Measurements from ENCODE around the gene RASGEF1B. TPM values are rescaled to one million over a fixed set of nuclear protein-coding genes. Genes with fewer than 3 reads are reported as not detected.

The RASGEF1B gene
- total RNA-seq, 2 experiments from 2014 or later: 8.0 to 8.2 TPM

DNA sequence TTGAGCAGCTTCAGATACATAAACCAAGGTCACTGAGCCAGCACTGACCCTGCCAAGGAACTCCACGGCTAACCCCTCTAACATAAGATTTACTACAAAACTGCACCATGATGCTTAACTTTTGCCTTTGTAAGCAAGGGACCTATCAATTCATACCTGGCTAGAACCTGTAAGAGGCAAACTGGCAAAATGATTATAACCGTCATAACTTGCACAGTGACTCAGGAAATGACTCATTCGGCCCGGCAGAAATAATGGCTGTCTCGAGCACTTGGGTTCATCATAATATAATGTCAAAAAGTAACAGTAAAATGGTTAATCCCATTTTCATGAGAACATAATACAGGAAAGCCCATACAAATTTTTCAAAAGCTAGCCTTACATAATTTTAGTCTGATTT, 17.2 kb downstream of the RASGEF1B start:
- POLR2A ChIA-PET: no interaction called here
- peak; percentile 79 for ATAC-seq (ENCODE audit: low read depth)
- peaks cover 15% of the 10 kb centered on the region for H3K4me1 Mint-ChIP-seq
- no peak for DNase-seq
- H3K36me3 Mint-ChIP-seq: peaks cover 28% of the 10 kb centered on the region
- no peaks in the 10 kb centered on the region for H3K9me3 Mint-ChIP-seq
- H3K27me3 Mint-ChIP-seq: no peaks in the 10 kb centered on the region
- peak overlapping the region; percentile 72 for H3K27ac Mint-ChIP-seq
- peak overlapping the region; percentile 31 for H3K4me3 Mint-ChIP-seq

- no peaks in the 10 kb centered on the region for H3K27me3 Mint-ChIP-seq
- H3K36me3 Mint-ChIP-seq: peaks cover 23% of the 10 kb centered on the region
- H3K4me3 Mint-ChIP-seq: no peak overlapping the region
- DNase-seq (no peak), ATAC-seq (ENCODE audit: low read depth) (no peak)
- H3K9me3 Mint-ChIP-seq: no peaks in the 10 kb centered on the region
- POLR2A ChIA-PET: no interaction called here
- H3K27ac Mint-ChIP-seq: no peak overlapping the region
- peaks cover 12% of the 10 kb centered on the region for H3K4me1 Mint-ChIP-seq
Observed at GRCh38 chr4:81453024-81453423, 18.7 kb downstream of the RASGEF1B start.

DNA sequence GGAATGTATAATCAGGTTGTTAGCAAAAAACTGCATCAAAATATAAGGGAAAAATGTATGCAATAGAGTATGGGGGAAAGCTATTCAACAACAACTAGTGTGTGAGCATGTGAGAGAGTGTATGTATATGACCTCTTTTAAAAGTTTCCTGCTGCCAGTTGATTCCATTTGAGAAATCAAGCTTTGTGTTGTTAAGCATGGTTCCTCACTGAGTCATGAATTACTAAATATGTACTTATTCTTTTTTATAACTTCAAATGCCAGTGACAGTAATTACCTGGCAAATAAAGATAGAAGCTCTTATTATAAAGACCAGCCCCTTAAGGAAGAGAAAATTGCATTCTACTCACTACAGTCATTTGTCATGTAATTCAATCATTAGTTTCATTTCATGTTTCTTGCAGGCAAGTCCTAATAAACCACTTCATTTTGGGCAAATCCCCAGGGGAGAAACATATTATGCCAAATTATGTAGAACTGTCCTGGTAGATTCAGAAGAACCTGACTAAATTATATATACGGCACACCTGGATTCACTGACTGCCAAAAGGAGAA, 19.2 kb downstream of the RASGEF1B start:
- Mint-ChIP-seq H3K4me3 (no peak overlapping the region), H3K36me3 (peaks cover 24% of the 10 kb centered on the region), H3K9me3 (no peaks in the 10 kb centered on the region), H3K4me1 (peaks cover 12% of the 10 kb centered on the region), H3K27ac (no peak overlapping the region), H3K27me3 (no peaks in the 10 kb centered on the region)
- DNase-seq (no peak), ATAC-seq (ENCODE audit: low read depth) (no peak)
- POLR2A ChIA-PET: no interaction called here

GRCh38 chr4:81449015-81449414, 22.7 kb downstream of the RASGEF1B start:
- POLR2A ChIA-PET: no interaction called here
- peaks cover 21% of the 10 kb centered on the region for H3K36me3 Mint-ChIP-seq
- no peak overlapping the region for H3K4me3 Mint-ChIP-seq
- peak overlapping the region; percentile 9 for H3K27ac Mint-ChIP-seq
- H3K27me3 Mint-ChIP-seq: no peaks in the 10 kb centered on the region
- no peaks in the 10 kb centered on the region for H3K4me1 Mint-ChIP-seq
- no peak for DNase-seq
- H3K9me3 Mint-ChIP-seq: no peaks in the 10 kb centered on the region
- no peak for ATAC-seq (ENCODE audit: low read depth)

- POLR2A ChIA-PET: no interaction called here
- Mint-ChIP-seq H3K27ac (no peak overlapping the region), H3K9me3 (no peaks in the 10 kb centered on the region), H3K27me3 (no peaks in the 10 kb centered on the region), H3K4me3 (no peak overlapping the region), H3K36me3 (peaks cover 17% of the 10 kb centered on the region), H3K4me1 (no peaks in the 10 kb centered on the region)
- DNase-seq (no peak), ATAC-seq (ENCODE audit: low read depth) (no peak)
Observed at GRCh38 chr4:81447566-81448229, 24.0 kb downstream of the RASGEF1B start.

DNA sequence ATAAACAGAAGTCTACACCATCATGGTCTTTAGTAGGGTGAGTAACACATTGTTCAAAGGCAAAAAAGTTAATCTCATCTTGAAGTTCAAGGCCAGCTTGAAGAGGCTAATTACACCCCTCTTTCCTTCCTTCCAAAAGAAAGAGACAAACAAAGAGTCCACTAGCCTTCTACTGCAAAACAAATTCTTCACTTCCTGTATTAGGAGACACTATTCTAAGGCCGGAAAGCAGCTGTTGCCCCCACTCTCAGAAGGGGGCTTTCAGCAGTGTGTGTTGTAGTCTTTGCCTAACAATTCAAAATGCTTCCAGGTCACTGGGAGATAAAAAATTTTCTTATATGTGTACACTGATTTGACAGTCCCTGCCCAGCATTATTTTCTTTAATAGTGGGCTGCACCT, 25.1 kb downstream of the RASGEF1B start:
- H3K9me3 Mint-ChIP-seq: no peaks in the 10 kb centered on the region
- POLR2A ChIA-PET: no interaction called here
- ATAC-seq (ENCODE audit: low read depth): no peak

GRCh38 chr4:81445196-81445595, 26.5 kb downstream of the RASGEF1B start:
- Mint-ChIP-seq H3K4me1 (no peaks in the 10 kb centered on the region), H3K27me3 (no peaks in the 10 kb centered on the region), H3K9me3 (no peaks in the 10 kb centered on the region), H3K27ac (no peak overlapping the region), H3K36me3 (peaks cover 24% of the 10 kb centered on the region), H3K4me3 (no peak overlapping the region)
- POLR2A ChIA-PET: no interaction called here
- DNase-seq: no peak
- ATAC-seq (ENCODE audit: low read depth): no peak

More for the DNA sequence above, 25.1 kb downstream of the RASGEF1B start:
- Mint-ChIP-seq H3K4me3 (no peak overlapping the region), H3K27me3 (no peaks in the 10 kb centered on the region), H3K4me1 (no peaks in the 10 kb centered on the region), H3K27ac (no peak overlapping the region), H3K36me3 (peaks cover 20% of the 10 kb centered on the region)
- no peak for DNase-seq

- no peak for ATAC-seq (ENCODE audit: low read depth)
- no peaks in the 10 kb centered on the region for H3K9me3 Mint-ChIP-seq
- no peak overlapping the region for H3K27ac Mint-ChIP-seq
- H3K27me3 Mint-ChIP-seq: no peaks in the 10 kb centered on the region
- DNase-seq: no peak
- H3K4me3 Mint-ChIP-seq: no peak overlapping the region
- no peaks in the 10 kb centered on the region for H3K4me1 Mint-ChIP-seq
- H3K36me3 Mint-ChIP-seq: peaks cover 26% of the 10 kb centered on the region
- POLR2A ChIA-PET: no interaction called here
Observed at GRCh38 chr4:81442484-81443085, 29.1 kb downstream of the RASGEF1B start.

GRCh38 chr4:81440949-81441348, 30.8 kb downstream of the RASGEF1B start:
- DNase-seq (no peak), ATAC-seq (ENCODE audit: low read depth) (no peak)
- Mint-ChIP-seq H3K27ac (no peak overlapping the region), H3K4me3 (no peak overlapping the region), H3K36me3 (peaks cover 23% of the 10 kb centered on the region), H3K4me1 (no peaks in the 10 kb centered on the region), H3K27me3 (no peaks in the 10 kb centered on the region), H3K9me3 (no peaks in the 10 kb centered on the region)
- POLR2A ChIA-PET: no interaction called here

DNA sequence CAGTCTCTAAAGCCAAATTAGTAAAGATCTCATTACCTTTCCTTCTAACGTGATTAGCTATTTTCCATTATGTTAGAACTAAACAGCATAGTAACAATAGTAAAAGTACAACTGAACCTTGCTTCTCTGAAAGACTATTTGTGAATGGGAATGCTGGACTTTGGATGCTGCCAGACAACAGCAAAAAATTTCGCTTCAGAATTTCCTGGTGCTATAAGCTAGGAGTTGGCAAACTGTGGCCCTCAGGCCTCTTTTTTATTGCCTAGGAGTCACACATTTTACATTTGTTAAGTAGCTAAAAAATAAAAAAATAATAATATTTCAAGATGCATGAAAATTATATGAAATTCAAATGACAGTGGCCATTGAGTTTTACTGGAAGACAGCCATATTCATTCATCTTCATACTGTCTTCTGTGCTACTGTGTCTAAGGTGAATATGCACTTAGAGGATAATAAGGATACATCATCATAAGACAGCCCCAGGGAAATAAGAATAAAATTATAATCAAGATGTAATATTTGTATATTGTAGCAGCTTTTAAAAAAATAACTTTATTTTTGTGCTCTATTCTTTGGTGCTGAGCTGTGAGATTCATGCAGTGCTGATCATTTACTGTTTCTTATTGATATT, 34.6 kb downstream of the RASGEF1B start:
- no peak for ATAC-seq (ENCODE audit: low read depth)
- POLR2A ChIA-PET: no interaction called here
- H3K27me3 Mint-ChIP-seq: no peaks in the 10 kb centered on the region
- H3K4me1 Mint-ChIP-seq: peaks cover 1% of the 10 kb centered on the region
- no peak for DNase-seq
- no peaks in the 10 kb centered on the region for H3K9me3 Mint-ChIP-seq
- H3K36me3 Mint-ChIP-seq: peaks cover 12% of the 10 kb centered on the region
- no peak overlapping the region for H3K4me3 Mint-ChIP-seq
- H3K27ac Mint-ChIP-seq: no peak overlapping the region

GRCh38 chr4:81436096-81436495, 35.6 kb downstream of the RASGEF1B start:
- POLR2A ChIA-PET: no interaction called here
- peaks cover 11% of the 10 kb centered on the region for H3K36me3 Mint-ChIP-seq
- H3K4me1 Mint-ChIP-seq: peaks cover 1% of the 10 kb centered on the region
- no peak overlapping the region for H3K27ac Mint-ChIP-seq
- H3K27me3 Mint-ChIP-seq: no peaks in the 10 kb centered on the region
- H3K9me3 Mint-ChIP-seq: no peaks in the 10 kb centered on the region
- DNase-seq (no peak), ATAC-seq (ENCODE audit: low read depth) (no peak)
- H3K4me3 Mint-ChIP-seq: no peak overlapping the region

DNA sequence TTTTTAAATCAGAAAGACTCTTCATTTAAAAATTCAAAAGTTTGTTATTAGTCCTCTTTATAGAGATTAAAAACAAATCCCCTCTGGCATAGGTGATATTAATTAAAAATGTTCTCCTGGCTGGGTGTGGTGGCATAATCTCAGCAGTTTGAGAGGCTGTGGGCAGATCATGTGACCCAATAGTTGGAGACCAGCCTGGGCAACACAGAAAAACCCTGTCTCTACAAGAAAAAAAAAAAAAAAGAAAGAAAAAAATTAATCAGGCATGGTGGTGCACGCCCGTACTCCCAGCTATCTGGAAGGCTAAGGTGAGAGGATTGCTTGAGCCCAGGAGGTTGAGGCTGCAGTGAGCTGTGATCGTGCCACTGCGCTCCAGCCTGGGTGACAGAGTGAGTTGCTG, 38.9 kb downstream of the RASGEF1B start:
- H3K4me1 Mint-ChIP-seq: peaks cover 1% of the 10 kb centered on the region
- POLR2A ChIA-PET: no interaction called here
- H3K9me3 Mint-ChIP-seq: peaks cover 4% of the 10 kb centered on the region
- peaks cover 17% of the 10 kb centered on the region for H3K36me3 Mint-ChIP-seq
- no peaks in the 10 kb centered on the region for H3K27me3 Mint-ChIP-seq
- H3K27ac Mint-ChIP-seq: no peak overlapping the region
- ATAC-seq (ENCODE audit: low read depth) (no peak), DNase-seq (no peak)
- H3K4me3 Mint-ChIP-seq: no peak overlapping the region

DNA sequence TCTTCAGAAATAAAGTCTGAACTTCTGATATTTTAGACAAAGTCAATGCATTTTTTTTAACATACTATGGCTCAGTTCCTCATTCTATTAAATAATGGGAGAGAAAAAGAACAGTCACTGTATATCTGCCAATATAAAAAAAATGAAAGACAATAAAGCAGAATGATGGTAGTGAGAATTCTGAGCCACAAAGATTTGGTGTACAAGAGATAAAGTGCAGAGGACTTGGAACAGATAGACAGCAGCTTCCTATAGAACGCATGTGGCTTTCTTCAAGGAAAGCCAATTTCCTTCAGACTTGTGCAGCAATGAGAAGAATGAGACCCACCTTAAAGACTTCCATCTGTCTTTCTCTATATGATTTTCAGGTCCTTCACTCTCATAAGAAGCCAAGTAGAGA, 39.7 kb downstream of the RASGEF1B start:
- ATAC-seq (ENCODE audit: low read depth) (no peak), DNase-seq (no peak)
- POLR2A ChIA-PET: no interaction called here
- Mint-ChIP-seq H3K27ac (no peak overlapping the region), H3K36me3 (peaks cover 17% of the 10 kb centered on the region), H3K27me3 (no peaks in the 10 kb centered on the region), H3K4me1 (peaks cover 1% of the 10 kb centered on the region), H3K9me3 (peaks cover 4% of the 10 kb centered on the region), H3K4me3 (no peak overlapping the region)

GRCh38 chr4:81429607-81430006, 42.1 kb downstream of the RASGEF1B start:
- no peak overlapping the region for H3K27ac Mint-ChIP-seq
- POLR2A ChIA-PET: interaction anchor here (0.5 kb wide), 1 partner anchor 226 kb away, joined by 5 read pairs; no protein-coding TSS in a partner anchor
- H3K27me3 Mint-ChIP-seq: no peaks in the 10 kb centered on the region

More at GRCh38 chr4:81429607-81430006, 42.1 kb downstream of the RASGEF1B start:
- Mint-ChIP-seq H3K36me3 (peaks cover 17% of the 10 kb centered on the region), H3K9me3 (peaks cover 4% of the 10 kb centered on the region), H3K4me1 (peaks cover 1% of the 10 kb centered on the region), H3K4me3 (no peak overlapping the region)
- DNase-seq (no peak), ATAC-seq (ENCODE audit: low read depth) (no peak)

Measured in activated naive CD8-positive, alpha-beta T cell treated with anti-CD3 and anti-CD28 coated beads, Interleukin-2, amount 10 ng/mL, durations not matched to agents 7 days and 5 days (primary cell).